ENCODE results near the gene SFXN3.

The SFXN3 gene

DNA sequence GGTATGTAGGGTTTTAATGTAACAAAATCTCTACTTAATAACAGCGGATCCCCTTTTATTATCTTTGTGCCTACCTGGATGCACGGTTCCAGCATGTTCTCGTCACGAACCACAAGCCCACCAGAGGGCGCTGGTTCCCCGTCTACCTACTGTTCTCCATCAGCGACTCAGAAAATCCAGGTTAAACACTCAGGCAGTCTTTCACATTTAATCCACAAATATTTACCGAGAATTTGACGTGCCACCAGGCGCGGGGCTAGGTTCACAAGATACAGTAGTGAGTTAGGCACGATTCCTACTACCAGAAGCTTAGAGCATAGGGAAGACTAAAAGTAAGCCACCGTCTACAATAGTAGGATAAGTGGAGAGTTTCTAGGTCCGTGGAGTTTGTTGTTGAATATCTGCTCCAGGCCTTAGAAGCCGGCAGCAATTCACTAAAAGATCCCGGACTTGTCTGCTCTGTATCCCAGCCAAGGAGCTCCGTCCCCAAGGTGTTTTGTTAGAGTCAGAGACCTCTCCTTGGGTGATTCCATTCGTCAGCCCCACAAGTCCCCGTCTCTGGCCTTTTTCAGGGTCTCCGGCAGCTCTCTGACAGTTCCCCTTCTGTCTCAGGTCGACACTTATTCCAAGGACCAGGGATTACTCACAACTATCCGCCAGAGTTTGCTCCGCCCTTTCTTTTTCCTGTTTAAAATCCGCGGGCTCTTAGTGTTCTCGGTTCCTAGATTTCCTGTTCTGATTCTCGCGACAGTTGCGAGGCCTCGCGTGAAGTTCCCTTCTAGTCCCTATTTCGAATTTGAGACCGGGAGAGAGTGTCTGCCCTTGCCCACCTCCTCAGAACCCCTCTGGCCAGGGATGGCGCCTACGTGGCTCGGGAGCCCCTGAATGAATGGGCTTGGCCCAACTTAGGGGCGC lies 29.3 kb downstream of the SFXN3 start:
- H3K27ac Mint-ChIP-seq: peak overlapping the region; percentile 96 to 97 (median 97)
- H3K27me3 Mint-ChIP-seq (ENCODE audit: low read depth): peaks cover 19% of the 10 kb centered on the region
- H3K36me3 Mint-ChIP-seq (ENCODE audit: low read depth): no peaks in the 10 kb centered on the region
- H3K4me3 Mint-ChIP-seq: peak overlapping the region; percentile 88 to 98 (median 98)
- no peaks in the 10 kb centered on the region for H3K9me3 Mint-ChIP-seq
- TF ChIP-seq, protein P1, sequence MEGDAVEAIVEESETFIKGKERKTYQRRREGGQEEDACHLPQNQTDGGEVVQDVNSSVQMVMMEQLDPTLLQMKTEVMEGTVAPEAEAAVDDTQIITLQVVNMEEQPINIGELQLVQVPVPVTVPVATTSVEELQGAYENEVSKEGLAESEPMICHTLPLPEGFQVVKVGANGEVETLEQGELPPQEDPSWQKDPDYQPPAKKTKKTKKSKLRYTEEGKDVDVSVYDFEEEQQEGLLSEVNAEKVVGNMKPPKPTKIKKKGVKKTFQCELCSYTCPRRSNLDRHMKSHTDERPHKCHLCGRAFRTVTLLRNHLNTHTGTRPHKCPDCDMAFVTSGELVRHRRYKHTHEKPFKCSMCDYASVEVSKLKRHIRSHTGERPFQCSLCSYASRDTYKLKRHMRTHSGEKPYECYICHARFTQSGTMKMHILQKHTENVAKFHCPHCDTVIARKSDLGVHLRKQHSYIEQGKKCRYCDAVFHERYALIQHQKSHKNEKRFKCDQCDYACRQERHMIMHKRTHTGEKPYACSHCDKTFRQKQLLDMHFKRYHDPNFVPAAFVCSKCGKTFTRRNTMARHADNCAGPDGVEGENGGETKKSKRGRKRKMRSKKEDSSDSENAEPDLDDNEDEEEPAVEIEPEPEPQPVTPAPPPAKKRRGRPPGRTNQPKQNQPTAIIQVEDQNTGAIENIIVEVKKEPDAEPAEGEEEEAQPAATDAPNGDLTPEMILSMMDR (IDR thresholded peaks at IDR 0.05; ENCODE audit: unreplicated experiment in 3 of 3): peak; percentile 89 to 93 (median 91)
- H3K4me1 Mint-ChIP-seq: peaks cover 41% of the 10 kb centered on the region

DNA sequence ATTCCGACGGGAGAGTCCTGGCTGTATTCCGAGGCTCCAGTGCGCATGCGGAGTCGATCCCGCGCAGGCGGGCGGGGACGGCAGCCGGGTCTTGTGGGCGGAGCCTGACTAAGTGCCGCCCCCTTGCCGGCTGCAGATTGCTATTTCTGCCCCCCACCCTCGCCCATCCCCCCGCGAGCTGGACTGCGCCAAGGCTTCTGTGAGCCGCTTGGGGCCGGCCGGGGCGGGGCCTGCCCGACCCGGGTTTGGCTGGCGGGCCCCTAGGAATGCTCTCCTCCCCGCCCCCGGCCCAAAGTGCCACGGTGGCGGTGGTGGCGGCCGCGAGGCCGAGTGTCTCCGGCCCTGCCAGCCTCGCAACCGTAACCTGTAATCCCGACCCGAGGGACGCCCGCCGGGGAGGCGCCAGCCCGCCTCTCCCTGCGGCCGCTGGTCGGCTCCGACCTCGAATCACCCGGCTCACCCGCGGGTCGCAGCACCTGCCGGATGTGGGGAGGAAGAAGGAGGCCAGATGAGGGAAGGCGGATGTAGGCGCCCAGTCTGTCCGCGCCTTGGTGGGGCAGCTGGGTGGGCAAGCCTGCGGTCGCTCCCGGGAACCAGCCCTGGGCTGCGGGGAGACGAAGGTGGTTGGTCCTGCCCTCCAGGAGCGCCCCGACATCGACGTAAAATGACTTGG lies 30.1 kb downstream of the SFXN3 start:
- Mint-ChIP-seq H3K9me3 (no peaks in the 10 kb centered on the region), H3K27ac (peak overlapping the region; percentile 97 to 98 (median 97)), H3K4me3 (peak overlapping the region; percentile 94 to 98 (median 98)), H3K4me1 (peaks cover 49% of the 10 kb centered on the region), H3K36me3 (ENCODE audit: low read depth) (no peaks in the 10 kb centered on the region), H3K27me3 (ENCODE audit: low read depth) (peaks cover 27% of the 10 kb centered on the region)
- TF ChIP-seq, protein P1 (IDR thresholded peaks at IDR 0.05; ENCODE audit: unreplicated experiment in 3 of 3): peak in 1 of 3 experiments; percentile 14

DNA sequence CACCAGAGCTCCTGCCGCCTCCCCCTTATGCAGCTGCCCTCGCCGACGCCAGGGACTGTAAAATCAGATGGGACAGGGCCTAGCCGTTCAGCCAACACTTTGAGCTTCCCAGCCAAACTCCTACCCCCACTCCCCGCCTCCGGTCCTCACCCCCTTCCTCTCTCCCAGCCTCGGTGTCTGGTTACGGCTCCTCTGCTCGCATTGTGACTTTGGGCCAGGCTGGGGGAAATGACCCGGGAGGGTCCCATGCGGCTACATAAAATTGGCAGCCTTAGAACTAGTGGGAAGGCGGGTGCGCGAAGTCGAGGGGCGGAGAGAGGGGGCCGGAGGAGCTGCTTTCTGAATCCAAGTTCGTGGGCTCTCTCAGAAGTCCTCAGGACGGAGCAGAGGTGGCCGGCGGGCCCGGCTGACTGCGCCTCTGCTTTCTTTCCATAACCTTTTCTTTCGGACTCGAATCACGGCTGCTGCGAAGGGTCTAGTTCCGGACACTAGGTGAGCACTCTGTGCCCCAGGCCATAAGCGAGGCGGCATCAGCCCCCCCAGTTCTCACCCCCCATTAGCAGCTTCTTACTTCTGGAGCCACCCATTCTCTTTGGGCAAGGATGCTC lies 30.7 kb downstream of the SFXN3 start, which contains the start of gene KAZALD1:
Gene KAZALD1, plus strand, starts transcription at position 366 of the 608 bp plus-strand sequence. CDS start 604 bp downstream, outside the sequence.
- peaks cover 51% of the 10 kb centered on the region for H3K4me1 Mint-ChIP-seq
- no peaks in the 10 kb centered on the region for H3K36me3 Mint-ChIP-seq (ENCODE audit: low read depth)
- H3K9me3 Mint-ChIP-seq: no peaks in the 10 kb centered on the region
- H3K27ac Mint-ChIP-seq: peak within 1 kb of the TSS; percentile 97 to 98 (median 97)
- peak within 1 kb of the TSS; percentile 94 to 98 (median 98) for H3K4me3 Mint-ChIP-seq
- TF ChIP-seq, protein P1 (IDR thresholded peaks at IDR 0.05; ENCODE audit: unreplicated experiment in 3 of 3): no peak
- peaks cover 33% of the 10 kb centered on the region for H3K27me3 Mint-ChIP-seq (ENCODE audit: low read depth)

DNA sequence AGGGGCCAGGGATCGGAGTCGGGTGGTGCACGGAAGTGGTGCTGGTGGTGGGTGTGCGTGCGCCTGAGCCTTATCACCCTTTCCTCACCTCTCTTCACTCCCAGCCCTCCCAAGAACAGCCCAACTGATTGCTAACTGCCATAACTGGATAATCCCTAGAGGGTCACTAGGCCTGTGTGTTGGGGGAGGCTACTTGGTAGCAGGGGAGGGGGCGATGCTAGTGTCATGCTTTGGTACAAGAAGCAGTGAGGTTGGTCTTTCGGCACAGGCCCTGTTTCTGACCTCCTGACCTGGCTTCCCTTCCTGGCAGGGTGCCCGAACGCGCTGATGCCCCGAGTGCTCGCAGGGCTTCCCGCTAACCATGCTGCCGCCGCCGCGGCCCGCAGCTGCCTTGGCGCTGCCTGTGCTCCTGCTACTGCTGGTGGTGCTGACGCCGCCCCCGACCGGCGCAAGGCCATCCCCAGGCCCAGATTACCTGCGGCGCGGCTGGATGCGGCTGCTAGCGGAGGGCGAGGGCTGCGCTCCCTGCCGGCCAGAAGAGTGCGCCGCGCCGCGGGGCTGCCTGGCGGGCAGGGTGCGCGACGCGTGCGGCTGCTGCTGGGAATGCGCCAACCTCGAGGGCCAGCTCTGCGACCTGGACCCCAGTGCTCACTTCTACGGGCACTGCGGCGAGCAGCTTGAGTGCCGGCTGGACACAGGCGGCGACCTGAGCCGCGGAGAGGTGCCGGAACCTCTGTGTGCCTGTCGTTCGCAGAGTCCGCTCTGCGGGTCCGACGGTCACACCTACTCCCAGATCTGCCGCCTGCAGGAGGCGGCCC lies 31.4 kb downstream of the SFXN3 start:
- Mint-ChIP-seq H3K4me3 (peak overlapping the region; percentile 93 to 94 (median 94)), H3K27ac (peak overlapping the region; percentile 97 to 98 (median 97)), H3K36me3 (ENCODE audit: low read depth) (no peaks in the 10 kb centered on the region), H3K27me3 (ENCODE audit: low read depth) (peaks cover 39% of the 10 kb centered on the region), H3K4me1 (peaks cover 51% of the 10 kb centered on the region), H3K9me3 (no peaks in the 10 kb centered on the region)
- TF ChIP-seq, protein P1 (IDR thresholded peaks at IDR 0.05; ENCODE audit: unreplicated experiment in 3 of 3): peak; percentile 60 to 68 (median 63)

DNA sequence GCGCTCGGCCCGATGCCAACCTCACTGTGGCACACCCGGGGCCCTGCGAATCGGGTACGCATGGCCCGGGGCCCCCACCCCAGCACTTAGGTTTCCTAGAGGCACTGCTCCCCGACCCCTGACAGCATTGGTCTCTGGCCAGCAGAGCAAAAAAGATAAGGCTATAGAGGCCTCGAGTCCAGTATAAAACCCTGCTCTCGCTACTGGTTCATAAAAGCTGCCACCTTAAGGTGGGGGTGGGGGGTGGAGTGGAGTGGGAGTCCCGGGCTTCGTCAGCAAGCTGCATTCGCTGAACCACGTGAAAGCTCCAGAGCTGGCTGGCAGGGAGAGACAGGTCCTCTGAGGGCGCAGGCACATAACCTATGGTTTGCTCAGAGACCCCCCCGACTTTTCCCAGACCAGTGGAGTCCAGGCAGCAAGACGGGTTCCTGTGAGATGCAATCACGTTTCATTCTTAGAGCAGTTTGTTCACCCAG lies 32.1 kb downstream of the SFXN3 start:
- Mint-ChIP-seq H3K27ac (peak overlapping the region in 1 of 3 experiments; percentile 75), H3K27me3 (ENCODE audit: low read depth) (peaks cover 43% of the 10 kb centered on the region), H3K36me3 (ENCODE audit: low read depth) (no peaks in the 10 kb centered on the region), H3K9me3 (no peaks in the 10 kb centered on the region), H3K4me3 (peak overlapping the region; percentile 81 to 93 (median 93)), H3K4me1 (peaks cover 56% of the 10 kb centered on the region)
- TF ChIP-seq, protein P1 (IDR thresholded peaks at IDR 0.05; ENCODE audit: unreplicated experiment in 3 of 3): no peak

All from nephron (organoid).